HG02884 (cell line): Measurements from ENCODE around the gene DDR2.
"Not testable (repeated sequence)": the region's sequence is repeated elsewhere in the genome, so short reads cannot be mapped to it uniquely, and the experiment has no call there.

Experiments
- ATAC-seq: cut with Tn5 transposase; IDR thresholded peaks from one replicate; pipeline ENCODE4 v1.9.1; 2021; ENCODE audit warnings: mild to moderate bottlenecking, moderate library complexity; ENCODE audit not compliant: unreplicated experiment

Gene DDR2

GRCh38 chr1:162717548-162718184, 85.4 kb downstream of the DDR2 start:
- no peak for ATAC-seq

GRCh38 chr1:162719678-162720077, 87.4 kb downstream of the DDR2 start:
- no peak for ATAC-seq

- no peak for ATAC-seq
Measured at GRCh38 chr1:162720996-162721395, 88.7 kb downstream of the DDR2 start.

- no peak for ATAC-seq
Measured at GRCh38 chr1:162721471-162721870, 89.2 kb downstream of the DDR2 start.

GRCh38 chr1:162722036-162722435, 89.8 kb downstream of the DDR2 start:
- no peak for ATAC-seq

GRCh38 chr1:162724583-162725120, 92.4 kb downstream of the DDR2 start:
- no peak for ATAC-seq

- no peak for ATAC-seq
Measured at GRCh38 chr1:162725301-162725837, 93.1 kb downstream of the DDR2 start.

GRCh38 chr1:162726555-162726954, 94.3 kb downstream of the DDR2 start:
- no peak for ATAC-seq

- not testable (repeated sequence) for ATAC-seq
Measured at GRCh38 chr1:162727493-162727892, 95.2 kb downstream of the DDR2 start.

GRCh38 chr1:162728573-162728972, 96.3 kb downstream of the DDR2 start:
- ATAC-seq = no peak

GRCh38 chr1:162729195-162729774, 97.0 kb downstream of the DDR2 start:
- ATAC-seq = not testable (repeated sequence)

GRCh38 chr1:162732094-162732493, 99.8 kb downstream of the DDR2 start:
- no peak for ATAC-seq

- no peak for ATAC-seq
Measured at GRCh38 chr1:162732566-162733335, 100.5 kb downstream of the DDR2 start.

- no peak for ATAC-seq
Measured at GRCh38 chr1:162733336-162733590, 101.0 kb downstream of the DDR2 start.

- no peak for ATAC-seq
Measured at GRCh38 chr1:162734047-162734446, 101.8 kb downstream of the DDR2 start.

- no peak for ATAC-seq
Measured at GRCh38 chr1:162736184-162736583, 103.9 kb downstream of the DDR2 start.

GRCh38 chr1:162736633-162737067, 104.4 kb downstream of the DDR2 start:
- ATAC-seq = peak; percentile 94

GRCh38 chr1:162740755-162741154, 108.5 kb downstream of the DDR2 start:
- no peak for ATAC-seq

- no peak for ATAC-seq
Measured at GRCh38 chr1:162741574-162741973, 109.3 kb downstream of the DDR2 start.

- ATAC-seq = not testable (repeated sequence)
Measured at GRCh38 chr1:162746264-162746942, 114.1 kb downstream of the DDR2 start.

- ATAC-seq = no peak
Measured at GRCh38 chr1:162753001-162753658, 120.9 kb downstream of the DDR2 start.
